ENCODE data around the gene NIPA2.

DNA sequence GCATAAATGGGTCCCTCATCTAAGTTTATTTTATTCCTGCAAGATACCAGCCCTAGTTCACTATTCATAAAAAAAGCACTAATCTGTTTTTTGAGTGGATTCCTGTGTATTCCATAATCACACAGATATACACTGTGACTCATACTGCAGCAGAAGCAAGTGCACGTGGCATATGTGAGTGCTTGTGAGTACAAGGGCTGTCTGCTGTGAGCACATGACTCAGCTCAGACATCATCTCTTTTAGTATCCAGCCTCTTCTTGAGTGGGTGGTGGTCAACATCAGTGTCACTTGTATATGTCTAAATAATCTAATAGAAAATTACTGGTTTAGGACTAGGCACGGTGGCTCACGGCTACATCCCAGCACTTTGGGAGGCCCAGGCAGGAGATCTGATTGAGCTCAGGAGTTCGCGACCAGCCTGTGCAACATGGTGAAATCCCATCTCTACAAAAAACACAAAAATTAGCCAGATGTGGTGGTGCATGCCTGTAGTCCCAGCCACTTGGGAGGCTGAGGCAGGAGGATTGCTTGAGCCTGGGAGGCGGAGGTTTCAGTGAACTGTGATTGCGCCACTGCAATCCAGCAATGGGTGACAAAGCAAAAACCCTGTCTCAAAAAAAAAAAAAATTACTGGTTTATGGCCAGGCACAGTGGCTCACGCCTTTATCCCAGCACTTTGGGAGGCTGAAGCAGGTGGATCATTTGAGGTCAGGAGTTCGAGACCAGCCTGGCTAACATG lies 49.8 kb downstream of the NIPA2 start:
- TF ChIP-seq KDM1A (CRISPR knock-in tag; IDR thresholded peaks at IDR 0.05) = no peak
- TF ChIP-seq, protein P1, sequence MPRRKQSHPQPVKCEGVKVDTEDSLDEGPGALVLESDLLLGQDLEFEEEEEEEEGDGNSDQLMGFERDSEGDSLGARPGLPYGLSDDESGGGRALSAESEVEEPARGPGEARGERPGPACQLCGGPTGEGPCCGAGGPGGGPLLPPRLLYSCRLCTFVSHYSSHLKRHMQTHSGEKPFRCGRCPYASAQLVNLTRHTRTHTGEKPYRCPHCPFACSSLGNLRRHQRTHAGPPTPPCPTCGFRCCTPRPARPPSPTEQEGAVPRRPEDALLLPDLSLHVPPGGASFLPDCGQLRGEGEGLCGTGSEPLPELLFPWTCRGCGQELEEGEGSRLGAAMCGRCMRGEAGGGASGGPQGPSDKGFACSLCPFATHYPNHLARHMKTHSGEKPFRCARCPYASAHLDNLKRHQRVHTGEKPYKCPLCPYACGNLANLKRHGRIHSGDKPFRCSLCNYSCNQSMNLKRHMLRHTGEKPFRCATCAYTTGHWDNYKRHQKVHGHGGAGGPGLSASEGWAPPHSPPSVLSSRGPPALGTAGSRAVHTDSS (CRISPR knock-in tag; conservative IDR thresholded peaks at IDR 0.05) = no peak
- TF ChIP-seq, protein P2, sequence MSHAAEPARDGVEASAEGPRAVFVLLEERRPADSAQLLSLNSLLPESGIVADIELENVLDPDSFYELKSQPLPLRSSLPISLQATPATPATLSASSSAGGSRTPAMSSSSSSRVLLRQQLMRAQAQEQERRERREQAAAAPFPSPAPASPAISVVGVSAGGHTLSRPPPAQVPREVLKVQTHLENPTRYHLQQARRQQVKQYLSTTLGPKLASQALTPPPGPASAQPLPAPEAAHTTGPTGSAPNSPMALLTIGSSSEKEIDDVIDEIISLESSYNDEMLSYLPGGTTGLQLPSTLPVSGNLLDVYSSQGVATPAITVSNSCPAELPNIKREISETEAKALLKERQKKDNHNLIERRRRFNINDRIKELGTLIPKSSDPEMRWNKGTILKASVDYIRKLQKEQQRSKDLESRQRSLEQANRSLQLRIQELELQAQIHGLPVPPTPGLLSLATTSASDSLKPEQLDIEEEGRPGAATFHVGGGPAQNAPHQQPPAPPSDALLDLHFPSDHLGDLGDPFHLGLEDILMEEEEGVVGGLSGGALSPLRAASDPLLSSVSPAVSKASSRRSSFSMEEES (CRISPR knock-in tag; IDR thresholded peaks at IDR 0.05) = no peak
- TF ChIP-seq FOXM1 (CRISPR knock-in tag; IDR thresholded peaks at IDR 0.05) = no peak
- TF ChIP-seq SMAD1 (CRISPR knock-in tag; IDR thresholded peaks at IDR 0.05; ENCODE audit: borderline replicate concordance, low read depth) = no peak
- TF ChIP-seq NR2F1 (CRISPR knock-in tag; IDR thresholded peaks at IDR 0.05) = no peak
- no peak for TF ChIP-seq ZNF556 (CRISPR knock-in tag; IDR thresholded peaks at IDR 0.05; ENCODE audit: borderline replicate concordance)
- no peak for TF ChIP-seq NCOA1 (CRISPR knock-in tag; IDR thresholded peaks at IDR 0.05)
- TF ChIP-seq SMARCE1 (IDR thresholded peaks at IDR 0.05; ENCODE audit: borderline replicate concordance) = no peak
- TF ChIP-seq MAZ (IDR thresholded peaks at IDR 0.05; ENCODE audit: borderline replicate concordance, low read depth, low read length) = no peak
- TF ChIP-seq MAZ (CRISPR knock-in tag; IDR thresholded peaks at IDR 0.05; ENCODE audit: low read depth) = no peak
- no peak for TF ChIP-seq YY1 (IDR thresholded peaks at IDR 0.05; ENCODE audit: insufficient read depth, insufficient replicate concordance, low read depth, low read length)
- no peak for TF ChIP-seq POLR2AphosphoS5 (IDR thresholded peaks at IDR 0.05; ENCODE audit: low read depth, low read length)
- TF ChIP-seq GLI4 (CRISPR knock-in tag; IDR thresholded peaks at IDR 0.05; ENCODE audit: borderline replicate concordance) = no peak
- TF ChIP-seq, protein P3, sequence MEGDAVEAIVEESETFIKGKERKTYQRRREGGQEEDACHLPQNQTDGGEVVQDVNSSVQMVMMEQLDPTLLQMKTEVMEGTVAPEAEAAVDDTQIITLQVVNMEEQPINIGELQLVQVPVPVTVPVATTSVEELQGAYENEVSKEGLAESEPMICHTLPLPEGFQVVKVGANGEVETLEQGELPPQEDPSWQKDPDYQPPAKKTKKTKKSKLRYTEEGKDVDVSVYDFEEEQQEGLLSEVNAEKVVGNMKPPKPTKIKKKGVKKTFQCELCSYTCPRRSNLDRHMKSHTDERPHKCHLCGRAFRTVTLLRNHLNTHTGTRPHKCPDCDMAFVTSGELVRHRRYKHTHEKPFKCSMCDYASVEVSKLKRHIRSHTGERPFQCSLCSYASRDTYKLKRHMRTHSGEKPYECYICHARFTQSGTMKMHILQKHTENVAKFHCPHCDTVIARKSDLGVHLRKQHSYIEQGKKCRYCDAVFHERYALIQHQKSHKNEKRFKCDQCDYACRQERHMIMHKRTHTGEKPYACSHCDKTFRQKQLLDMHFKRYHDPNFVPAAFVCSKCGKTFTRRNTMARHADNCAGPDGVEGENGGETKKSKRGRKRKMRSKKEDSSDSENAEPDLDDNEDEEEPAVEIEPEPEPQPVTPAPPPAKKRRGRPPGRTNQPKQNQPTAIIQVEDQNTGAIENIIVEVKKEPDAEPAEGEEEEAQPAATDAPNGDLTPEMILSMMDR (CRISPR knock-in tag; IDR thresholded peaks at IDR 0.05) = no peak
